CD4-positive, alpha-beta T cell (primary cell): Measurements from ENCODE around the gene EFR3B. TPM values are rescaled to one million over a fixed set of nuclear protein-coding genes. Genes with fewer than 3 reads are reported as not detected.

Experiments used
- ATAC-seq: fragments of 200-7000 bp; cut with Tn5 transposase; one replicate; pipeline ENCODE4 v1.10.0; 2022; ENCODE audit warnings: mild to moderate bottlenecking; ENCODE audit not compliant: poor library complexity
- CTCF ChIA-PET: fragments of 350-600 bp; sonication (Branson Sonifier 250); formaldehyde crosslinking; loops from one replicate; lab custom pipeline; 2021; ENCODE audit warnings: antibody characterized with exemption, inconsistent platforms; lab: Charles Lee
- POLR2A ChIA-PET: fragments of 350-600 bp; sonication (Branson Sonifier 250); formaldehyde crosslinking; loops from one replicate; lab custom pipeline; 2021; ENCODE audit warnings: antibody characterized with exemption, inconsistent platforms; lab: Charles Lee
- DNase-seq, 14 experiments: peaks; one replicate each; pipeline ENCODE4 v3.0.0-alpha.2; 2013 to 2020; ENCODE audit warnings: mixed read lengths in 2 of 14
- H3K27ac ChIP-seq, 2 donors: one replicate each; pipeline versions ENCODE4 v1.5.1 to v1.7.0; 2013; ENCODE audit warnings: low read length in 2 of 2, low read depth in 1 of 2, mild to moderate bottlenecking in 1 of 2
- H3K27me3 ChIP-seq, 2 experiments: 1 replicate in 1 of 2; 2 replicates in 1 of 2; pipeline versions ENCODE4 v1.6.1 to v1.7.0; 2013; ENCODE audit warnings: low read length in 2 of 2, control low read depth in 1 of 2, mild to moderate bottlenecking in 1 of 2, moderate library complexity in 1 of 2; ENCODE audit not compliant: insufficient read depth in 2 of 2, control insufficient read depth in 1 of 2
- H3K36me3 ChIP-seq: one replicate; pipeline ENCODE4 v1.6.1; 2013; ENCODE audit warnings: low read length, control low read depth; ENCODE audit not compliant: insufficient read depth
- H3K4me1 ChIP-seq: one replicate; pipeline ENCODE4 v1.6.1; 2013; ENCODE audit warnings: low read length, control low read depth; ENCODE audit not compliant: insufficient read depth
- H3K4me3 ChIP-seq: one replicate; pipeline ENCODE4 v1.5.1; 2013; ENCODE audit warnings: mild to moderate bottlenecking, low read length, moderate library complexity
- H3K9me3 ChIP-seq, 2 experiments: 1 replicate in 1 of 2; 2 replicates in 1 of 2; pipeline versions ENCODE4 v1.6.1 to v1.7.0; 2013; ENCODE audit warnings: low read length in 2 of 2, mild to moderate bottlenecking in 2 of 2, control low read depth in 1 of 2, moderate library complexity in 1 of 2; ENCODE audit not compliant: control insufficient read depth in 1 of 2, insufficient read depth in 1 of 2
- H3K27ac Mint-ChIP-seq: one replicate; pipeline ENCODE4 v1.8.0; 2020; ENCODE audit warnings: mixed read lengths
- H3K27me3 Mint-ChIP-seq: one replicate; pipeline ENCODE4 v1.8.0; 2021; ENCODE audit warnings: mixed read lengths
- H3K36me3 Mint-ChIP-seq: one replicate; pipeline ENCODE4 v1.8.0; 2021; ENCODE audit warnings: low read depth, mixed read lengths
- H3K4me1 Mint-ChIP-seq: one replicate; pipeline ENCODE4 v1.8.0; 2021; ENCODE audit warnings: low read depth, mixed read lengths
- H3K4me3 Mint-ChIP-seq: one replicate; pipeline ENCODE4 v1.8.0; 2020; ENCODE audit warnings: mild to moderate bottlenecking, mixed read lengths
- H3K9me3 Mint-ChIP-seq: one replicate; pipeline ENCODE4 v1.8.0; 2020; ENCODE audit warnings: mixed read lengths
- intact Hi-C, 2 experiments: fragments of 100-400 bp; cut with DNase I in 1 of 2; cut with micrococcal nuclease in 1 of 2; formaldehyde crosslinking; loops; one replicate each; pipeline versions ENCODE4 v1.15.1 to v1.9.0; 2023 to 2025; cut with DNase I, micrococcal nuclease
- total RNA-seq, 174 experiments: library from RNA in 2 of 174; stranded (reverse) in 2 of 174; gene quantifications; one replicate each; pipeline ENCODE4 v1.2.3 and lab custom pipeline; 2021 to 2026
- TF ChIP-seq, protein P1 (sequence below): fragments of 200-600 bp; IDR thresholded peaks from one replicate; pipeline ENCODE4 v1.8.0; 2022; ENCODE audit warnings: antibody characterized with exemption, mild to moderate bottlenecking

The EFR3B gene
- total RNA-seq, 2 experiments from 2014 or later: 0.11 TPM; not detected in 1

DNA sequence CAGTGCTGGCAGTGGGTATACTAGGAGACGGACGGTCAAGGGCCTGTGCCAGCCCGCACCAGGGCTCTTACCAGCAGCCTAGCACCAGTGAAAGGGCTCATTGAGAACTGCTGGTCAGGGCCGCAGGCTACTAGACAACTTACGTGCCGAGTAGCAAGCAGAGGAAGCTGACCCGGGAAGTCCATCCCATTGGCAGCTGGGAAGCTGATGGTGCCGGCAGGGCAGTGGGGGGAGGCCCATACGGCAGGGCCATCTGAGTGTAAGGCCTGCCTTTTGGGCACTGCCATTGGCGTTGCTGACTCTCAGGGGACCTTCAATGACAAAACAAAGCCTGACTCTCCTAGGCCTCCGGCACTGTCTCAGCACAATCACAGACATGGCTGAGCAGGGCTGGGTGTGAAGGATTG is 20.6 kb downstream of the EFR3B start:
- TF ChIP-seq, protein P1, sequence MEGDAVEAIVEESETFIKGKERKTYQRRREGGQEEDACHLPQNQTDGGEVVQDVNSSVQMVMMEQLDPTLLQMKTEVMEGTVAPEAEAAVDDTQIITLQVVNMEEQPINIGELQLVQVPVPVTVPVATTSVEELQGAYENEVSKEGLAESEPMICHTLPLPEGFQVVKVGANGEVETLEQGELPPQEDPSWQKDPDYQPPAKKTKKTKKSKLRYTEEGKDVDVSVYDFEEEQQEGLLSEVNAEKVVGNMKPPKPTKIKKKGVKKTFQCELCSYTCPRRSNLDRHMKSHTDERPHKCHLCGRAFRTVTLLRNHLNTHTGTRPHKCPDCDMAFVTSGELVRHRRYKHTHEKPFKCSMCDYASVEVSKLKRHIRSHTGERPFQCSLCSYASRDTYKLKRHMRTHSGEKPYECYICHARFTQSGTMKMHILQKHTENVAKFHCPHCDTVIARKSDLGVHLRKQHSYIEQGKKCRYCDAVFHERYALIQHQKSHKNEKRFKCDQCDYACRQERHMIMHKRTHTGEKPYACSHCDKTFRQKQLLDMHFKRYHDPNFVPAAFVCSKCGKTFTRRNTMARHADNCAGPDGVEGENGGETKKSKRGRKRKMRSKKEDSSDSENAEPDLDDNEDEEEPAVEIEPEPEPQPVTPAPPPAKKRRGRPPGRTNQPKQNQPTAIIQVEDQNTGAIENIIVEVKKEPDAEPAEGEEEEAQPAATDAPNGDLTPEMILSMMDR: no peak
- Histone ChIP-seq H3K27ac (no peak overlapping the region), H3K27me3 (no peaks in the 10 kb centered on the region), H3K36me3 (no peaks in the 10 kb centered on the region), H3K9me3 (peaks cover 0 to 7% of the 10 kb centered on the region in 2 experiments), H3K4me1 (no peaks in the 10 kb centered on the region), H3K4me3 (no peak overlapping the region)
- DNase-seq (no peak), ATAC-seq (no peak)
- peaks cover 5% of the 10 kb centered on the region for H3K9me3 Mint-ChIP-seq
- ChIA-PET CTCF (no interaction called here), POLR2A (no interaction called here)
- H3K36me3 Mint-ChIP-seq: no peaks in the 10 kb centered on the region
- no peak overlapping the region for H3K27ac Mint-ChIP-seq
- no peaks in the 10 kb centered on the region for H3K27me3 Mint-ChIP-seq
- H3K4me1 Mint-ChIP-seq: no peaks in the 10 kb centered on the region
- intact Hi-C loops: no loop called here
- H3K4me3 Mint-ChIP-seq: no peak overlapping the region

DNA sequence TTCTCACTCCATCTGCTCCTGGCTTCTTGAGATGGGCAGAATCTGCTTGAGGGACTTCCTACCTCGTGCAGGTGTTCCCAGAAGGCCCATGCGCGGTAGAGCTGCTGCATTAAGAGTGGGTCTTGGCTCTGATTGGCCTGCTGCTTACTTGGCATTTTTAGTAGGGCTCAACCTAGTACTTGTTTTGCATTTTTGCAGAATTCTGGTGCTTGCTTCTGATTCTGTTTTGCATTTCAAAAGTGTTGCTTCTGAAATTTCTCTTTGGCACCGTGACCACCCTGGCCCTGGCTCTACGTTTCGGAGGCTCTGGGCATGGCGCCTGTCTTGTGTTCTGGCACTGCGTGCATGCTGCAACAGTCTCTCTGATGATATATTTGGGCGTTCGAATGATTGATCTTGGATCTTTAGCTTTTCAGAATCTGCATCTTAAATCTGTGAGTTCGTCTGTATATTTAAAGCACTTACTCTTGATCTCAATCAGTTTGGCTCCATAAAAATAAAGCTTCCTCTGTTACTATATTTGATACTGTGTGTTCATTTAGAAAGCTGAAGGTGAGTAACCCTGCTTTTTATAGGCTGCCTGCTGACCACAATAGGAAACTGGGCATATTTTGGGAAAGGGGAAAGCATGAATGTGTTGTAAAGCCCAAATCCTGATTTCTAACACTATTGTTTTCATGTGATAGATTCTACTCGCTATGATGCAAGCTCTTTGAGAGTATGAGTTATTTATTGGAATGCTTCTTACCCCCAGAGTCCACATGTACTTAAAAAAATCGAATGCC is 22.2 kb downstream of the EFR3B start:
- Mint-ChIP-seq H3K27ac (no peak overlapping the region), H3K9me3 (peaks cover 5% of the 10 kb centered on the region), H3K36me3 (no peaks in the 10 kb centered on the region), H3K4me3 (no peak overlapping the region), H3K27me3 (no peaks in the 10 kb centered on the region), H3K4me1 (no peaks in the 10 kb centered on the region)
- no peaks in the 10 kb centered on the region for H3K27me3 ChIP-seq
- ATAC-seq (no peak), DNase-seq (no peak)
- peaks cover 0 to 7% of the 10 kb centered on the region in 2 experiments for H3K9me3 ChIP-seq
- no peaks in the 10 kb centered on the region for H3K36me3 ChIP-seq
- TF ChIP-seq, protein P1: no peak
- H3K4me1 ChIP-seq: no peaks in the 10 kb centered on the region
- POLR2A ChIA-PET: no interaction called here
- CTCF ChIA-PET: no interaction called here
- no peak overlapping the region for H3K27ac ChIP-seq
- H3K4me3 ChIP-seq: no peak overlapping the region
- intact Hi-C loops: no loop called here

DNA sequence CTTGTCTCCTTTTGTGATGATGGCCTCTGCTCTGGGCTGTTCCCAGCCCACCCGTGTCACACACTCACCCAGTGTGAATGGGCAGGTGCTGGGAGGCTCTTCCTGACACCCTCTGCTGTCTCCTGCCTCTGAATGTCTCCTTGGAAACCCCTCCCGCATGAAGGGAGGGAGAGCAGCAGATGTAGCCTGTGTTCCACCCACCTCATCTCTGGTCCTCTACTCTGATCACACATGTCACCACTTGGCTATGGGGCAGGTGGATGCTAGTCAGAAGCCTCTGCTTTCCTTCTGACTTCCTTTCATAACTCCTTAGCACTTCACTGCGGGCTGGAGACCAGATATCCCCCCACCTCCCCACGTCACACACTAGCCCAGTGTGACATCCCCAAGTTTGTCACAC is 23.9 kb downstream of the EFR3B start:
- peaks cover 5% of the 10 kb centered on the region for H3K9me3 Mint-ChIP-seq
- no peak overlapping the region for H3K27ac Mint-ChIP-seq
- TF ChIP-seq, protein P1: no peak
- ChIA-PET CTCF (no interaction called here), POLR2A (no interaction called here)
- Histone ChIP-seq H3K9me3 (peaks cover 0 to 7% of the 10 kb centered on the region in 2 experiments), H3K27ac (no peak overlapping the region), H3K27me3 (no peaks in the 10 kb centered on the region), H3K4me3 (no peak overlapping the region), H3K4me1 (no peaks in the 10 kb centered on the region), H3K36me3 (no peaks in the 10 kb centered on the region)
- intact Hi-C loops: loop anchor here in 1 of 2 experiments (5.0 kb wide), 1 partner anchor 48 kb away; no protein-coding TSS in a partner anchor
- no peaks in the 10 kb centered on the region for H3K27me3 Mint-ChIP-seq
- no peaks in the 10 kb centered on the region for H3K36me3 Mint-ChIP-seq
- H3K4me3 Mint-ChIP-seq: no peak overlapping the region
- ATAC-seq (no peak), DNase-seq (no peak)
- no peaks in the 10 kb centered on the region for H3K4me1 Mint-ChIP-seq
